K562 (cell line): ENCODE measurements around the gene ATP6V0E1. TPM values are rescaled to one million over a fixed set of nuclear protein-coding genes. Genes with fewer than 3 reads are reported as not detected.
A peak's percentile ranks its signal among the peaks of the same experiment; 100 is the strongest.

Experiments
- ATF1 ChIP-seq, 2 experiments: fragments of 450-650 bp in 1 of 2; IDR thresholded peaks; 2 replicates each; pipeline ENCODE4 v1.6.1; 2016; ENCODE audit warnings: missing compliant biosample characterization in 1 of 2, missing genetic modification characterization in 1 of 2
- BCLAF1 ChIP-seq, 2 experiments: fragments of 450-650 bp in 1 of 2; IDR thresholded peaks; 2 replicates each; pipeline ENCODE4 v1.6.1; 2011 to 2017; ENCODE audit warnings: low read depth in 2 of 2, antibody characterized with exemption in 1 of 2, borderline replicate concordance in 1 of 2, low read length in 1 of 2, mild to moderate bottlenecking in 1 of 2, mixed read lengths in 1 of 2; ENCODE audit not compliant: control insufficient read depth in 1 of 2
- DEAF1 ChIP-seq: fragments of 450-650 bp; formaldehyde crosslinking; IDR thresholded peaks from 2 replicates; pipeline ENCODE4 v1.4.0; 2020; ENCODE audit warnings: mild to moderate bottlenecking, moderate library complexity
- NFATC3 ChIP-seq: fragments of 450-650 bp; IDR thresholded peaks from 2 replicates; pipeline ENCODE4 v1.6.1; 2017; ENCODE audit warnings: mild to moderate bottlenecking
- NR2F6 ChIP-seq: fragments of 450-650 bp; formaldehyde crosslinking; IDR thresholded peaks from 2 replicates; pipeline ENCODE4 v1.4.0; 2020; ENCODE audit warnings: mild to moderate bottlenecking
- POLR2H ChIP-seq: IDR thresholded peaks from 2 replicates; pipeline ENCODE4 v1.6.1; 2016; ENCODE audit warnings: missing genetic modification characterization, low read depth, mild to moderate bottlenecking, control low read depth, missing compliant biosample characterization, moderate library complexity
- SIN3A ChIP-seq, 2 experiments: fragments of 150-350 bp in 1 of 2; IDR thresholded peaks; 2 replicates each; pipeline ENCODE4 v1.6.1; 2011 to 2016; ENCODE audit warnings: borderline replicate concordance in 2 of 2, low read depth in 2 of 2, low read length in 2 of 2, mild to moderate bottlenecking in 2 of 2, moderate library complexity in 2 of 2; ENCODE audit not compliant: control insufficient read depth in 1 of 2
- SMAD1 ChIP-seq: fragments of 150-350 bp; IDR thresholded peaks from 2 replicates; pipeline ENCODE4 v1.6.1; 2014; ENCODE audit warnings: low read length, low read depth; ENCODE audit not compliant: partially characterized antibody
- SRSF7 ChIP-seq: fragments of 200-400 bp; formaldehyde crosslinking; optimal IDR thresholded peaks from 2 replicates; pipeline ENCODE3; 2017; ENCODE audit warnings: mild to moderate bottlenecking, low read depth, low read length
- TARDBP ChIP-seq: fragments of 450-650 bp; IDR thresholded peaks from 2 replicates; pipeline ENCODE4 v1.6.1; 2016
- TCF15 ChIP-seq: fragments of 250-450 bp; sonication (Bioruptor Pico); IDR thresholded peaks from 2 replicates; pipeline ENCODE4 v1.8.0; 2022; ENCODE audit warnings: moderate library complexity, mild to moderate bottlenecking, inconsistent platforms
- TFAM ChIP-seq: fragments of 250-450 bp; sonication (Bioruptor Pico); conservative IDR thresholded peaks from 2 replicates; pipeline ENCODE4 v1.5.0; 2021; ENCODE audit warnings: mild to moderate bottlenecking, moderate library complexity
- TFE3 ChIP-seq: fragments of 450-650 bp; formaldehyde crosslinking; IDR thresholded peaks from 2 replicates; pipeline ENCODE4 v1.4.0; 2020; ENCODE audit warnings: mild to moderate bottlenecking, mixed read lengths
- ZBTB34 ChIP-seq: fragments of 250-450 bp; sonication (Bioruptor Pico); IDR thresholded peaks from 2 replicates; pipeline ENCODE4 v1.8.0; 2021; ENCODE audit warnings: mild to moderate bottlenecking, moderate library complexity
- ZC3H8 ChIP-seq: fragments of 450-650 bp; IDR thresholded peaks from 2 replicates; pipeline ENCODE4 v1.6.1; 2017
- polyA plus RNA-seq, 8 experiments: library from polyadenylated mRNA; depleted of rRNA in 4 of 8; stranded (reverse) in 5 of 8; unstranded in 3 of 8; fragments of >200 nt; fragmentation: Nextera tagmentation in 2 of 8; fragmentation: Illumina TruSeq in 1 of 8; extraction: Ambion mirVana in 2 of 8; extraction: Trizol in 1 of 8; gene quantifications; 2 replicates each; pipeline versions ENCODE4 v1.2.1 to v1.2.3, GENCODE V29; 2011 to 2014; ENCODE audit warnings: inconsistent platforms in 1 of 8, missing spikeins in 1 of 8
- total RNA-seq, 7 experiments: library from RNA; depleted of rRNA in 6 of 7; stranded (reverse); fragments of >200 nt in 6 of 7; fragmentation: Illumina TruSeq in 2 of 7; extraction: Trizol in 2 of 7; gene quantifications; 2 replicates each; pipeline versions ENCODE4 v1.2.1 to v1.2.3, GENCODE V29; 2011 to 2021; ENCODE audit warnings: low replicate concordance in 1 of 7

Gene ATP6V0E1
- total and polyA plus RNA-seq, 9 of the 15 experiments (the other 6 are each of a cell fraction or from before 2014, with no cell fraction given): 63.8 to 395 (median 112) TPM

GRCh38 chr5:172983542-172984243 lies at the start of gene ATP6V0E1 (continued):
- TF ChIP-seq ATF1 (CRISPR knock-in tag; IDR thresholded peaks at IDR 0.05) (0 out of 2 replicates have a peak, but pooled peaks have one; percentile 19), ATF1 (tag; IDR thresholded peaks at IDR 0.05) (peak; percentile 62), BCLAF1 (IDR thresholded peaks at IDR 0.05; ENCODE audit: borderline replicate concordance in 1 of 2, control insufficient read depth in 1 of 2, low read depth in 2 of 2, low read length in 1 of 2) (no peak), SMAD1 (peak; percentile 63), TCF15 (CRISPR knock-in tag) (no peak), DEAF1 (CRISPR knock-in tag) (no peak), ZC3H8 (no peak), NFATC3 (no peak), POLR2H (tag) (no peak), TARDBP (peak; percentile 74; the same call in 1 of the 2 replicates), TFE3 (CRISPR knock-in tag) (peak; percentile 97), SIN3A (IDR thresholded peaks at IDR 0.05; ENCODE audit: borderline replicate concordance in 2 of 2, control insufficient read depth in 1 of 2, low read depth in 2 of 2, low read length in 2 of 2) (peak; percentile 59 to 69; a peak in 2 of 4 replicates), SRSF7 (no peak), TFAM (no peak), NR2F6 (no peak), ZBTB34 (CRISPR knock-in tag) (no peak)
